ENCODE data around the gene DPP10.
"Not testable (repeated sequence)": the region's sequence is repeated elsewhere in the genome, so short reads cannot be mapped to it uniquely, and the experiment has no call there.

The DPP10 gene

GRCh38 chr2:114962532-114962931 is 520.1 kb downstream of the DPP10 start:
- no peak for DNase-seq (ENCODE audit: low spot score)

- no peak for DNase-seq (ENCODE audit: low spot score)
These were observed 526.4 kb downstream of the DPP10 start for GRCh38 chr2:114968748-114969400.

- not testable (repeated sequence) for DNase-seq (ENCODE audit: low spot score)
These were observed 561.9 kb downstream of the DPP10 start for GRCh38 chr2:115004321-115004720.

- DNase-seq (ENCODE audit: low spot score), result no peak
These were observed 569.3 kb downstream of the DPP10 start for GRCh38 chr2:115011721-115012120.

GRCh38 chr2:115022013-115022412 is 579.6 kb downstream of the DPP10 start:
- not testable (repeated sequence) for DNase-seq (ENCODE audit: low spot score)

- DNase-seq (ENCODE audit: low spot score), result no peak
These were observed 592.4 kb downstream of the DPP10 start for GRCh38 chr2:115034801-115035200.

GRCh38 chr2:115036818-115037217 is 594.4 kb downstream of the DPP10 start:
- no peak for DNase-seq (ENCODE audit: low spot score)

- no peak for DNase-seq (ENCODE audit: low spot score)
These were observed 615.0 kb downstream of the DPP10 start for GRCh38 chr2:115057473-115057872.

GRCh38 chr2:115070002-115070401 is 627.6 kb downstream of the DPP10 start:
- DNase-seq (ENCODE audit: low spot score), result no peak

GRCh38 chr2:115071534-115071933 is 629.1 kb downstream of the DPP10 start:
- no peak for DNase-seq (ENCODE audit: low spot score)

GRCh38 chr2:115075800-115076199 is 633.4 kb downstream of the DPP10 start:
- no peak for DNase-seq (ENCODE audit: low spot score)

GRCh38 chr2:115077626-115078025 is 635.2 kb downstream of the DPP10 start:
- DNase-seq (ENCODE audit: low spot score), result no peak

GRCh38 chr2:115083225-115083624 is 640.8 kb downstream of the DPP10 start:
- no peak for DNase-seq (ENCODE audit: low spot score)

- DNase-seq (ENCODE audit: low spot score), result no peak
These were observed 641.3 kb downstream of the DPP10 start for GRCh38 chr2:115083711-115084110.

- no peak for DNase-seq (ENCODE audit: low spot score)
These were observed 642.0 kb downstream of the DPP10 start for GRCh38 chr2:115084446-115084845.

- DNase-seq (ENCODE audit: low spot score), result not testable (repeated sequence)
These were observed 643.7 kb downstream of the DPP10 start for GRCh38 chr2:115086051-115086620.

- DNase-seq (ENCODE audit: low spot score), result no peak
These were observed 652.0 kb downstream of the DPP10 start for GRCh38 chr2:115094441-115094840.

- DNase-seq (ENCODE audit: low spot score), result no peak
These were observed 663.5 kb downstream of the DPP10 start for GRCh38 chr2:115105966-115106365.

GRCh38 chr2:115115135-115115534 is 672.7 kb downstream of the DPP10 start:
- DNase-seq (ENCODE audit: low spot score), result no peak

- DNase-seq (ENCODE audit: low spot score), result no peak
These were observed 675.9 kb downstream of the DPP10 start for GRCh38 chr2:115118306-115118705.

- DNase-seq (ENCODE audit: low spot score), result no peak
These were observed 676.6 kb downstream of the DPP10 start for GRCh38 chr2:115119086-115119485.

- DNase-seq (ENCODE audit: low spot score), result no peak
These were observed 680.3 kb downstream of the DPP10 start for GRCh38 chr2:115122701-115123100.

- DNase-seq (ENCODE audit: low spot score), result no peak
These were observed 682.4 kb downstream of the DPP10 start for GRCh38 chr2:115124817-115125216.

- no peak for DNase-seq (ENCODE audit: low spot score)
These were observed 687.1 kb downstream of the DPP10 start for GRCh38 chr2:115129536-115129935.
